Calu3 (cell line): Measurements from ENCODE around the gene OPRPN. TPM values are rescaled to one million over a fixed set of nuclear protein-coding genes. Genes with fewer than 3 reads are reported as not detected.

Source experiments
- BruUV-seq: library from RNA; stranded (reverse); fragments of 400-500 nt; replicated peaks from 2 replicates; lab custom pipeline; 2021; lab: Mats Ljungman, UMichigan
- CTCF ChIA-PET: fragments of 300-600 bp; sonication (Branson Sonifier 250); formaldehyde crosslinking; loops from one replicate; lab custom pipeline; 2022; ENCODE audit warnings: antibody characterized with exemption; lab: Charles Lee
- DNase-seq: peaks from one replicate; pipeline ENCODE4 v3.0.0; 2022
- H3K27ac Mint-ChIP-seq: one replicate; pipeline ENCODE4 v1.8.0; 2022; ENCODE audit warnings: mixed read lengths; ENCODE audit not compliant: unreplicated experiment
- H3K27me3 Mint-ChIP-seq: one replicate; pipeline ENCODE4 v1.8.0; 2022; ENCODE audit warnings: mixed read lengths; ENCODE audit not compliant: unreplicated experiment
- H3K36me3 Mint-ChIP-seq: one replicate; pipeline ENCODE4 v1.8.0; 2022; ENCODE audit warnings: mild to moderate bottlenecking, moderate library complexity, mixed read lengths; ENCODE audit not compliant: insufficient read depth, unreplicated experiment
- H3K4me1 Mint-ChIP-seq: one replicate; pipeline ENCODE4 v1.8.0; 2022; ENCODE audit warnings: mild to moderate bottlenecking, low read depth, mixed read lengths; ENCODE audit not compliant: unreplicated experiment
- H3K4me3 Mint-ChIP-seq: one replicate; pipeline ENCODE4 v1.8.0; 2022; ENCODE audit warnings: mild to moderate bottlenecking, low read depth, moderate library complexity, mixed read lengths; ENCODE audit not compliant: unreplicated experiment
- H3K9me3 Mint-ChIP-seq: one replicate; pipeline ENCODE4 v1.8.0; 2022; ENCODE audit warnings: low read depth, mixed read lengths; ENCODE audit not compliant: unreplicated experiment
- CTCF ChIP-seq: fragments of 200-600 bp; IDR thresholded peaks from one replicate; pipeline ENCODE4 v1.8.0; 2022; ENCODE audit warnings: antibody characterized with exemption; ENCODE audit not compliant: unreplicated experiment
- intact Hi-C: fragments of 100-400 bp; cut with micrococcal nuclease; formaldehyde crosslinking; loops from one replicate; pipeline ENCODE4 v1.10.0; 2022; ENCODE audit not compliant: unreplicated experiment
- total RNA-seq: library from RNA; stranded (reverse); gene quantifications from 2 replicates; pipeline ENCODE4 v1.2.3, GENCODE V29; 2022

The OPRPN gene
- total RNA-seq, 1 experiment from 2014 or later = not detected

- DNase-seq = no peak
- no TSS peak for BruUV-seq
- H3K27me3 Mint-ChIP-seq = no peaks in the 10 kb centered on the region
- intact Hi-C loops = no loop called here
- no peak for TF ChIP-seq CTCF
- H3K4me3 Mint-ChIP-seq = no peak overlapping the region
- no peaks in the 10 kb centered on the region for H3K36me3 Mint-ChIP-seq
- CTCF ChIA-PET = no interaction called here
- H3K27ac Mint-ChIP-seq = no peak overlapping the region
- H3K4me1 Mint-ChIP-seq = no peaks in the 10 kb centered on the region
- no peaks in the 10 kb centered on the region for H3K9me3 Mint-ChIP-seq
These were observed 51.5 kb downstream of the OPRPN start for GRCh38 chr4:70449220-70449619.

DNA sequence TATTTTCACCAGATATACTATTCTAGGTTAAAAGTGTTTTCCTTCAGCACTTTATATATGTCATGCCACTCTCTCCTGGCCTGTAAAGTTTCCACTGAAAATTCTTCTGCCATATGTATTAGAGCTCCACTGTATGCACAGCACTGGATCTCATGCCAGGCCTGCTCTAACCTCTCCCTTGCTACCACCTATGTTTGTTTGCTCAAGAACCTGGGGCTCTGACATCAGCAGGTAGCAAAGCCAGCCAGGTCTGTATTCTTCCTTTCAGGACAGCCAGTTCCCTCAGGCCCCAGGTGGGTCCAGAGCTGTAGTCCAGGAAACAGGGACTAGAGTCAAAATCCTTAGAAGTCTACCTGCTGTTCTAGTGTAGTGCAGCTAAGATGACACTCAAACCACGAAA lies 55.2 kb downstream of the OPRPN start:
- H3K27ac Mint-ChIP-seq = no peak overlapping the region
- no peaks in the 10 kb centered on the region for H3K27me3 Mint-ChIP-seq
- intact Hi-C loops = no loop called here
- CTCF ChIA-PET = no interaction called here
- H3K4me1 Mint-ChIP-seq = no peaks in the 10 kb centered on the region
- no peak for DNase-seq
- no peak overlapping the region for H3K4me3 Mint-ChIP-seq
- no peaks in the 10 kb centered on the region for H3K9me3 Mint-ChIP-seq
- no TSS peak for BruUV-seq
- TF ChIP-seq CTCF = no peak
- H3K36me3 Mint-ChIP-seq = no peaks in the 10 kb centered on the region

Other genes with a start within 250 kb of the OPRPN start
- gene PRR27, start 243.7 kb upstream of the OPRPN start, total RNA-seq = not detected in 2 replicates
- gene ODAM, start 202.2 kb upstream of the OPRPN start, total RNA-seq = 137 and 214 TPM in 2 replicates
- 1,542 and 2,729 TPM in 2 replicates for gene FDCSP, start 171.8 kb upstream of the OPRPN start, total RNA-seq
- 911 and 1,246 TPM in 2 replicates for gene CSN3, start 155.3 kb upstream of the OPRPN start, total RNA-seq
- not detected in 2 replicates for gene CABS1, start 63.0 kb upstream of the OPRPN start, total RNA-seq
- gene SMR3A, start 37.2 kb upstream of the OPRPN start, total RNA-seq = not detected in 2 replicates
- not detected in 2 replicates for gene SMR3B, start 14.8 kb upstream of the OPRPN start, total RNA-seq
- not detected in 2 replicates for gene MUC7, start 74.3 kb downstream of the OPRPN start, total RNA-seq
- not detected in 2 replicates for gene AMTN, start 120.6 kb downstream of the OPRPN start, total RNA-seq
- not detected in 2 replicates for gene AMBN, start 194.3 kb downstream of the OPRPN start, total RNA-seq
- 0.26 and 1.0 TPM in 2 replicates for gene ENAM, start 230.8 kb downstream of the OPRPN start, total RNA-seq